Brain microvascular endothelial cell (primary cell): ENCODE measurements around the gene DDX54.

Experiments
- DNase-seq: peaks from one replicate; pipeline ENCODE4 v3.0.0-alpha.2; 2020
- H3K27ac ChIP-seq: fragments of 250-450 bp; sonication (Bioruptor Pico); 2 replicates; pipeline ENCODE4 v1.5.1; 2020; ENCODE audit warnings: mild to moderate bottlenecking, moderate library complexity
- H3K27me3 ChIP-seq: fragments of 250-450 bp; sonication (Bioruptor Pico); replicated peaks from 2 replicates; pipeline ENCODE4 v1.5.1; 2020; ENCODE audit warnings: mild to moderate bottlenecking
- H3K36me3 ChIP-seq: fragments of 250-450 bp; sonication (Bioruptor Pico); replicated peaks from 2 replicates; pipeline ENCODE4 v1.5.1; 2020; ENCODE audit warnings: mild to moderate bottlenecking
- H3K4me3 ChIP-seq: 2 replicates; pipeline ENCODE4 v1.5.1; 2011; ENCODE audit warnings: low read depth, mild to moderate bottlenecking, control low read depth, low read length, moderate library complexity
- CTCF ChIP-seq: IDR thresholded peaks from 2 replicates; pipeline ENCODE4 v1.5.1; 2011; ENCODE audit warnings: low read depth, mild to moderate bottlenecking, moderate library complexity, low read length, control low read depth, inconsistent platforms; ENCODE audit errors: missing control alignments
- in situ Hi-C: cut with HindIII; loops from 2 replicates; pipeline ENCODE4 v1.10.0; 2017; ENCODE audit warnings: low sequenced_read_pairs, low pct_ligation_motif_present

The DDX54 gene

GRCh38 chr12:113109872-113110599, 75.2 kb downstream of the DDX54 start:
- H3K27me3 ChIP-seq: peaks cover 17% of the 10 kb centered on the region
- no peak overlapping the region for H3K4me3 ChIP-seq
- no peak for DNase-seq
- in situ Hi-C loops: no loop called here
- H3K36me3 ChIP-seq: no peaks in the 10 kb centered on the region
- no peak for TF ChIP-seq CTCF
- H3K27ac ChIP-seq: no peak overlapping the region

GRCh38 chr12:113109360-113109759, 75.9 kb downstream of the DDX54 start:
- DNase-seq: no peak
- Histone ChIP-seq H3K4me3 (no peak overlapping the region), H3K36me3 (no peaks in the 10 kb centered on the region), H3K27ac (no peak overlapping the region), H3K27me3 (peaks cover 17% of the 10 kb centered on the region)
- no peak for TF ChIP-seq CTCF
- in situ Hi-C loops: no loop called here

- in situ Hi-C loops: no loop called here
- Histone ChIP-seq H3K27me3 (peaks cover 20% of the 10 kb centered on the region), H3K36me3 (no peaks in the 10 kb centered on the region), H3K4me3 (no peak overlapping the region), H3K27ac (no peak overlapping the region)
- no peak for DNase-seq
- TF ChIP-seq CTCF: no peak
These were observed 77.0 kb downstream of the DDX54 start for GRCh38 chr12:113108308-113108707.
